ENCODE results near the gene NRG4.
"Not testable (repeated sequence)": the region's sequence is repeated elsewhere in the genome, so short reads cannot be mapped to it uniquely, and the experiment has no call there.

GRCh38 chr15:76054201-76054600 is 42.0 kb upstream of the NRG4 start:
- TF ChIP-seq CTCF (IDR thresholded peaks at IDR 0.05; ENCODE audit: extremely low read depth in 1 of 2, insufficient read depth in 1 of 2, low read depth in 1 of 2, low read length in 2 of 2); JUN (IDR thresholded peaks at IDR 0.05; ENCODE audit: borderline replicate concordance, insufficient read depth, insufficient read length, low read depth); POLR2AphosphoS5 (IDR thresholded peaks at IDR 0.05; ENCODE audit: insufficient read depth, low read depth, low read length); GATA2 (IDR thresholded peaks at IDR 0.05; ENCODE audit: insufficient read depth, insufficient read length, low read depth, low read length); MAX (IDR thresholded peaks at IDR 0.05; ENCODE audit: insufficient read depth, insufficient read length); POLR2A (IDR thresholded peaks at IDR 0.05; ENCODE audit: low read depth, low read length); EZH2 (IDR thresholded peaks at IDR 0.05; ENCODE audit: borderline replicate concordance, low read depth, low read length, severe bottlenecking); FOS (IDR thresholded peaks at IDR 0.05; ENCODE audit: borderline replicate concordance, insufficient read depth, low read length): not testable (repeated sequence)
